Upper lobe of right lung (tissue), 1 donor: ENCODE data around the gene UBQLN3. TPM values are rescaled to one million over a fixed set of nuclear protein-coding genes. Genes with fewer than 3 reads are reported as not detected.

Source experiments
- ATAC-seq: fragments of 200-7000 bp; cut with Tn5 transposase; one replicate; pipeline ENCODE4 v1.9.1; 2020; ENCODE audit warnings: mild to moderate bottlenecking, moderate library complexity
- DNase-seq: peaks from one replicate; pipeline ENCODE4 v3.0.0-alpha.2; 2020
- H3K27ac ChIP-seq: fragments of 200-600 bp; one replicate; pipeline ENCODE4 v1.8.0; 2022
- H3K27me3 ChIP-seq: fragments of 200-600 bp; one replicate; pipeline ENCODE4 v1.8.0; 2022; ENCODE audit warnings: mild to moderate bottlenecking
- H3K36me3 ChIP-seq: fragments of 200-600 bp; one replicate; pipeline ENCODE4 v1.8.0; 2022
- H3K4me1 ChIP-seq: fragments of 200-600 bp; one replicate; pipeline ENCODE4 v1.8.0; 2022
- H3K4me3 ChIP-seq: fragments of 200-600 bp; one replicate; pipeline ENCODE4 v1.8.0; 2022; ENCODE audit warnings: mild to moderate bottlenecking
- H3K9me3 ChIP-seq: fragments of 200-600 bp; one replicate; pipeline ENCODE4 v1.8.0; 2022
- CTCF ChIP-seq: fragments of 200-600 bp; IDR thresholded peaks from one replicate; pipeline ENCODE4 v1.8.0; 2022; ENCODE audit warnings: antibody characterized with exemption
- intact Hi-C: fragments of 100-400 bp; cut with DNase I; formaldehyde crosslinking; loops from one replicate; pipeline ENCODE4 v1.11.0; 2022
- total RNA-seq: library from RNA; stranded (reverse); fragmentation: NEBNext Ultra II Directional; extraction: Animal tissue kit (Norgen Biotek cat#: 25700); gene quantifications from one replicate; pipeline ENCODE4 v1.2.1, GENCODE V29; 2021
- donor health status: DM: no; HTN: yes; CAD: no; lungs with severe emphysema.

UBQLN3 gene
- total RNA-seq, 1 donor from 2014 or later = 0.14 TPM

- H3K27me3 ChIP-seq = no peaks in the 10 kb centered on the region
- intact Hi-C loops = no loop called here
- no peak within 1 kb of the TSS for H3K4me3 ChIP-seq
- no peaks in the 10 kb centered on the region for H3K4me1 ChIP-seq
- H3K27ac ChIP-seq = no peak within 1 kb of the TSS
- DNase-seq (no peak), ATAC-seq (no peak)
- H3K36me3 ChIP-seq = no peaks in the 10 kb centered on the region
- no peak for TF ChIP-seq CTCF
- no peaks in the 10 kb centered on the region for H3K9me3 ChIP-seq
These were observed 38.7 kb upstream of the UBQLN3 start, which contains the start of gene OR52H1 for GRCh38 chr11:5548440-5548839. Gene OR52H1 (minus strand): TSS chr11:5548540. CDS start chr11:5545505, 3,035 bp downstream.

GRCh38 chr11:5547982-5548381 lies 38.2 kb upstream of the UBQLN3 start:
- no peaks in the 10 kb centered on the region for H3K36me3 ChIP-seq
- ATAC-seq (no peak), DNase-seq (no peak)
- TF ChIP-seq CTCF = no peak
- no peaks in the 10 kb centered on the region for H3K27me3 ChIP-seq
- intact Hi-C loops = no loop called here
- H3K4me3 ChIP-seq = no peak overlapping the region
- H3K27ac ChIP-seq = no peak overlapping the region
- no peaks in the 10 kb centered on the region for H3K4me1 ChIP-seq
- no peaks in the 10 kb centered on the region for H3K9me3 ChIP-seq

GRCh38 chr11:5546457-5546856 lies 36.7 kb upstream of the UBQLN3 start:
- no peak overlapping the region for H3K27ac ChIP-seq
- no peaks in the 10 kb centered on the region for H3K4me1 ChIP-seq
- intact Hi-C loops = no loop called here
- H3K36me3 ChIP-seq = no peaks in the 10 kb centered on the region
- no peaks in the 10 kb centered on the region for H3K27me3 ChIP-seq
- no peak overlapping the region for H3K4me3 ChIP-seq
- TF ChIP-seq CTCF = no peak
- H3K9me3 ChIP-seq = no peaks in the 10 kb centered on the region
- no peak for ATAC-seq
- no peak for DNase-seq

GRCh38 chr11:5541427-5541826 lies 31.7 kb upstream of the UBQLN3 start:
- H3K36me3 ChIP-seq = no peaks in the 10 kb centered on the region
- no peak for TF ChIP-seq CTCF
- no peaks in the 10 kb centered on the region for H3K4me1 ChIP-seq
- H3K4me3 ChIP-seq = no peak overlapping the region
- no peak overlapping the region for H3K27ac ChIP-seq
- intact Hi-C loops = no loop called here
- no peak for ATAC-seq
- no peaks in the 10 kb centered on the region for H3K27me3 ChIP-seq
- no peak for DNase-seq
- no peaks in the 10 kb centered on the region for H3K9me3 ChIP-seq

GRCh38 chr11:5536482-5536881 lies 26.7 kb upstream of the UBQLN3 start:
- ATAC-seq = no peak
- Histone ChIP-seq H3K27me3 (no peaks in the 10 kb centered on the region), H3K9me3 (no peaks in the 10 kb centered on the region), H3K4me3 (no peak overlapping the region), H3K27ac (no peak overlapping the region), H3K36me3 (no peaks in the 10 kb centered on the region), H3K4me1 (no peaks in the 10 kb centered on the region)
- TF ChIP-seq CTCF = no peak
- intact Hi-C loops = no loop called here
- no peak for DNase-seq

GRCh38 chr11:5534046-5534445 lies 24.3 kb upstream of the UBQLN3 start:
- intact Hi-C loops = no loop called here
- no peaks in the 10 kb centered on the region for H3K36me3 ChIP-seq
- H3K9me3 ChIP-seq = no peaks in the 10 kb centered on the region
- no peak for TF ChIP-seq CTCF
- no peaks in the 10 kb centered on the region for H3K4me1 ChIP-seq
- H3K4me3 ChIP-seq = no peak overlapping the region
- no peak overlapping the region for H3K27ac ChIP-seq
- no peaks in the 10 kb centered on the region for H3K27me3 ChIP-seq
- DNase-seq = no peak
- ATAC-seq = no peak
